Inflammatory macrophage treated with lipopolysaccharide for 4 hours (primary cell): ENCODE results near the gene ZFR.
A peak's percentile ranks its signal among the peaks of the same experiment; 100 is the strongest.
"Not testable (repeated sequence)": the region's sequence is repeated elsewhere in the genome, so short reads cannot be mapped to it uniquely, and the experiment has no call there.

ENCODE experiments used
- DNase-seq: peaks from one replicate; pipeline ENCODE4 v3.0.0-alpha.2; 2020

Gene ZFR

DNA sequence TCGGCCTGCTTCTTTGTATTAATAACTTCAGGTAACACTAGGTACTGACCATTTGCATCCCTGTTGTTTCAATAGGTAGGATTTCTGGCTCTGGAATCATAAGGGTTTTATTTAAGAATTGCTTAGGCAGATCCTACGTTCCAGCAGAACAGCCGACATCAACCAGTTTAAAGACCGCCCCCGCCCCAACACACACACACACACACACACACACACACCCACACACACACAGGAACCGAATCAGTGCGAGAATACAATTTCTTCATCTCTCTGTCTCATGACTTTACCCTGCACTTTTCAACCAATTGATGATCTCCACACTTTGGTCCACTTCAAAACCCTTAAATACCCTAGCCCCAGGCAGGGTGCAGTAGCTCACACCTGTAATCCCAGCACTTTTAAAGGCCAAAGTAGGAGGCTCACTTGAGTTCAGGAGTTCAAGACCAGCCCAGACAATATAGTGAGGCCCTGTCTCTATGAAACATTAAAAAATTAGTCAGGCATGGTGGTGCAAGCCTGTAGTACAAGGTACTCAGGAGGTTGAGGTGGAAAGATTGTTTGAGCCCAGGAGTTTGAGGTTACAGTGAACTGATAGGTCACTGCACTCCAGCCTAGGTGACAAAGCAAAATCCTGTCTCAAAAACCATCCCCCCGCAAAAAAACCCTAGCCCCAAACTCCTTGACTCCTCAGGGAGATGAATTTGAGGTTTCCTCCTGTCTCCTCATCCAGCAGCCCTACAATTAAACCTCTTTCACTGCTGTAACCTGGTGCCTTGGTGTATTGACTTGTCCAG lies 129.1 kb downstream of the ZFR start:
- DNase-seq, result no peak

DNA sequence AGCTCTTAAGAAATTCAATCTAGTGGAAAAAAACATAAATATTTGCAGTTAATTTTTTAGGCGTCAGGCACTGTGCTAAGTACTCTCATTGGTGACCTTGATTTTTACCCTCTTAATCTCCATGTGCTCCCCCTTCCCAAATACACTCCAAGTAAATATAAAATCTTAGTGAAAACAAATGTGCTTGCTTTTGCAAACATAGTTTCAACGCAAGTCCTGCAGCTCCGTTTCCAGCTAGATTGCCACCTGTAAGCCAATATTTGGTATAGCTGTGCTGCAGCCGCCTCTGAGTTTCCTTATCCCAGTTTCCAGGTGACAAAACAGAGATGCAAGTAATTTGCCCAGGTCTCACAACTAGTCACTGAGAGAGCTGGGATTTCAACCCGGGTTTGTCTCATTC lies 129.9 kb downstream of the ZFR start:
- no peak for DNase-seq

DNA sequence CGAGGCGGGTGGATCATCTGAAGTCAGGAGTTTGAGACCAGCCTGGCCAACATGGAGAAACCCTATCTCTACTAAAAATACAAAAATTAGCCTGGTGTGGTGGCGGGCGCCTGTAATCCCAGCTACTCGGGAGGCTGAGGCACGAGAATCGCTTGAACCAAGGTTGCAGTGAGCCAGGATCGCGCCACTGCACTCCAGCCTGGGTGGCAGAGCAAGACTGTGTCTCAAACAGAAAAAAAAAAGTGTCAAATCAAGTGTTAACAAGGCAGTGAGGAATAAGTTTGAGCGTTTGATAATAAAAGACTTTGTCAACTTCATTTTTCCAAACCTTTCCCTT lies 130.4 kb downstream of the ZFR start:
- DNase-seq, result not testable (repeated sequence)

DNA sequence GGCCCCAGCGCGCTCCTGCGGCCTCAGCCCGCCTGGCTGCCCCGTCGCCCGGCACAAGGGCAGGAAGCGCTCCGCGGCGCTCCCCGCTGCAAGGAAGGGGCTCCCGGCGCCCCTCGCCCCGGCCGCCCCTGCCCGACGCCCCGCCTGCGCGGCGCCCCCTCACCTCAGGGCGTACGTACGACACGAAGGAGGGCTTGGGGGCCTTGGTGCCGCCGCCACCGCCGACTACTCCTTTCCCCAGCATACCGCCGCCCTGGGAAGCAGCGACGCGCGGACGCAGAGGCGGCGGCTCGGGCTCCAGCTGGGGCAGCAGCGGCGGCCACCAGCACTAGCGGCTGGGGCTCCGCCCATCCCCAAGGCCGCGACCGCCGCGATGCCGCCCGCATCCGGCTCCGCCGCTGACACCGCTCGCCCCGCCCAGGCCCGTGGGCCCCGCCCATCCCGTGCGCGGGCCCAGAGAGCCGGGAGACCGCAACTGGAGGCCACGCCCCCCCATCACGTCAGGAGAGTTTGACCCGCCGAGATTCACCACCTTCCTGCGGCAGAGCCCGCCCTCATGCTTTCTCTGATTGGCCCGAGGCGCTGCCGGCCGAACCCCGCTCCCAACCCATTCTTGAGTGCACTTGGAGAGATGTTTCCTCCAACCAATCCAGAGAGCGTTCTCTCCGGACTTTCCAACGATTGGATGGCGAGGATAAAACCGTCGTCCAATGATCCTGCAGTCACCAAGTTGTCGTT lies 131.8 kb downstream of the ZFR start, which contains the start of gene MTMR12:
Gene MTMR12, minus strand, starts transcription at position 345 of the 738 bp plus-strand sequence. Its CDS starts 101 bp downstream, at position 244.
- DNase-seq, result peak; percentile 99

DNA sequence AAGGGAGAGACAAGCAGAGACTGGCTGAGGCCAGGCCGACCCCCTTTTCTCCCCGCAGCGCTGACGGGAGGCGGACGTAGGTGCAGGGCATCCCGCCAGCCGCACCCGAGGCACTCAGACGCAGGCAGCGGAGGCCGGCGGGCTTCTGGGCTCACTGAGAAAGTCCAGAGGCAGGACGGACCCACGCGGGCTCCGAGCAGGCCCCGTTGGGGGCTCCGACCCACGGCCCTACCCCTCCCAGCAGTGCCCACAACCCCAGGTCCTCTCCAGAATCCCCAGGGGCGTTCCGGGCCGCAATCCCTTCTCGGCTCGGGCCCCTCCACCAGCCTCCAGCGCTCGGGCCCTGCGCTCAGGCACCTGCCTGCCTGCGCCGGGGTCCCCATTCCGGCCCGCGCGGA lies 132.3 kb downstream of the ZFR start:
- peak; percentile 32 for DNase-seq

DNA sequence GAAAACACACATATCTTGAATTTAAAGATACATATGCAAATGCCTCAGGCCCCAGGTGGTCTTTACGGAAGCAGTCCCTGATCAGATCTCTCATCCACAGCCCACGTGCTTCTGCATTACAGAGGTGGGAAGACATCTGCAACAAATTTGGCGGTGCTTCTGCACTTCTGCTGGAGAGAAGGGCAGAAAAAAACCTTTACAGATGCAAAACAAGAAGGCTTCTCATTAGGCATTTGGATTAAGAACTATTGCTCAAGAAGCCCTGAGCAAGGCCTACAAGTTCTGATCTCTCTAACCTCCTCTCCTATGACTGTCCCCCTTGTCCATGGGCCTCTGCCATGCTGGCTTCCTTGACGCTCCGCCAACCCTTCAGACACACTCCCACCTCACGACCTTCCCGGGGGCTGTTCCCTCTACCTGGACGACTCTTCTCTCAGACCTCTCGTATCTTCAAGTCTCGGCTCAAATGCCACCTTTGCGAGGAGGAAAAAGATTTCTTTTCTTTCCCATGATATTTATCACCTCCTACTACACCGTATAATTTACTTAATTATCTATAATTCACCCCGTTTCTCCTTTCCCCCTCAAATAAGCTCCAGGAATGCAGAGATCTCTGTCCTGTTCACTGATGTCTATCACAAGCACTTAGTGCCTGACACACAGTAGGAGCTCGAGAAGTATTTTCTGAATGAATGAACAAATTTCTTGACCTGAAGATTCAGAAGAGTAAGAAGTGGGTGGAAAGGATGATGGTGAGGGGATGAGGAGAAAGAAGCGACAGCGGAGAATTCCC lies 132.9 kb downstream of the ZFR start:
- DNase-seq, result no peak

DNA sequence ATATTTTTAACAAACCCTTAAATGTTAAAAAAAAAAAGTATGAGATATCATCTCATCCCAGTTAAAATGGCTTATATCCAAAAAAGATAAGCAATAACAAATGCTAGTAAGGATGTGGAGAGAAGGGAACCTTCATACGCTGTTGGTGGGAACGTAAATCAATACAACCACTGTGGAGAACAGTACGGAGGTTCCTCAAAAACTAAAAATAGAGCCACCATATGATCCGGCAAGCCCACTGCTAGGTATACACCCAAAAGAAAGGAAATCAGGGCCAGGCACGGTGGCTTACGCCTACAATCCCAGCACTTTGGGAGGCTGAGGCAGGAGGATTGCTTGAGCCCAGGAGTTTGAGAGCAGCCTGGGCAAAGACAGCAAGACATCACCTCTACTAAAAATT lies 134.8 kb downstream of the ZFR start:
- peak; percentile 12 for DNase-seq

DNA sequence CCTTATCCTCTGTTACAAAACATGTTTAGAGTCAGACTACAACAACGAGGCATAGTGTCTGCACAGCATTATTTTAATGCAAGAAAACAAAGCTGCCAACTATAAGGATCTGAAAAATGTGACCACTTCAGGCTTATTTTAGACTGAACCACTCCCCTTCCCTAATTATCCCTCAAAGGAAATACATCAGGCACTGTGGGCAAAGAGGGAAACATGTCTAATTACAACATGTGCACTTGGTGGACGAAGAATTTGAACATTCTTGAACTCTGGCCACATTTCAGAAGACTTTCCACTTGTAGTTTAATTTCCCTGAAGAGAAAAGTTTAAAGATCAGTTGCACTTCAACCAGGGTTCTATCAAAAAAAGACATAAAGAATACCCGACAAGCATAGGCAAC lies 135.6 kb downstream of the ZFR start:
- DNase-seq, result peak; percentile 39

DNA sequence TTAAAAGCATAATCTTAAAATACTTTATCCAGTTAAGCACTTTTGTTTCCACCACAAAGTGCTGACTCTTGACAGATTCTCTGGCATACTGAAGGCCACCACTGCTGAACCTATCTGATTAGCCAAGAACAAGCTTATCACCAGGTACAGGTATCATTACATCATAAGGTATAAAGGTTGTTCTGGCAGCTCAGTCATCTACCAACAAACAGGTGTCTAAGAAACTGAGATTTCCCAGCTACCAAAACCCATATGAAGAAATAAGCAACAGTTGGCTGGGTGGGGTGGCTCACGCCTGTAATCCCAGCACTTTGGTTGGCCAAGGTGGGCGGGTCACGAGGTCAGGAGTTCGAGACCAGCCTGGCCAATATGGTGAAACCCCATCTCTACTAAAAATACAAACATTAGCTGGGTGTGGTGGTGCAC lies 136.8 kb downstream of the ZFR start:
- no peak for DNase-seq

DNA sequence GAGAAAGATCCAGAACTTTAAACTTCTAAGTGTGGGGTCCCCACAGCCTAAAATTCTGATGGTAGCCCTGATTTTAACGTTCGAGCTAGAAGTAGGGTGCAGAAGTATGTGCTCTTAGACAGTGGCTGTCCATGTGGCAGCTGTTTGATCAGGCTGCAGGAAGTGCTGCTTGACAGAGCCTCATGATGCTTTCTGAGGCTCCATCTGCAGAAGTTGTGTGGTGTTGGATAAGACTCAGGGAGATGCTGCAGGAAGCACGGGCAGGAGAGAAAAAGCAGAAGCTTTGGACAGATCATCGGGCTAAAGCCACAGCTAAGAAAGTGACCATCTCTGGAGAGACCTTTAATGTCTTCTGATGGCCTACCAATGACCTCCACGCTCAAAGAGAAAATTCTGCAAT lies 139.9 kb downstream of the ZFR start:
- peak; percentile 37 for DNase-seq
